ENCODE measurements around the gene SIK3. TPM values are rescaled to one million over a fixed set of nuclear protein-coding genes. Genes with fewer than 3 reads are reported as not detected.
A peak's percentile ranks its signal among the peaks of the same experiment; 100 is the strongest.

SIK3 gene
- polyA plus RNA-seq, 3 donors from 2014 or later, result 3.7 to 26.2 (median 16.5) TPM

- peak overlapping the region in 3 of 6 donors; percentile 10 to 28 (median 17) for H3K27ac Mint-ChIP-seq
- no peak overlapping the region for H3K4me3 Mint-ChIP-seq
- peaks cover 36 to 56% of the 10 kb centered on the region in 2 donors for H3K4me1 Mint-ChIP-seq
- no peaks in the 10 kb centered on the region for H3K9me3 Mint-ChIP-seq
- DNase-seq, result no peak
- H3K27me3 Mint-ChIP-seq (ENCODE audit: low read depth in 3 of 3), result peaks cover 0 to 2% (median 2%) of the 10 kb centered on the region in 3 donors
- H3K36me3 Mint-ChIP-seq, result no peaks in the 10 kb centered on the region
These were observed 80.8 kb downstream of the SIK3 start for GRCh38 chr11:117017456-117017855.

GRCh38 chr11:117016747-117017146, 81.5 kb downstream of the SIK3 start:
- no peaks in the 10 kb centered on the region for H3K9me3 Mint-ChIP-seq

DNA sequence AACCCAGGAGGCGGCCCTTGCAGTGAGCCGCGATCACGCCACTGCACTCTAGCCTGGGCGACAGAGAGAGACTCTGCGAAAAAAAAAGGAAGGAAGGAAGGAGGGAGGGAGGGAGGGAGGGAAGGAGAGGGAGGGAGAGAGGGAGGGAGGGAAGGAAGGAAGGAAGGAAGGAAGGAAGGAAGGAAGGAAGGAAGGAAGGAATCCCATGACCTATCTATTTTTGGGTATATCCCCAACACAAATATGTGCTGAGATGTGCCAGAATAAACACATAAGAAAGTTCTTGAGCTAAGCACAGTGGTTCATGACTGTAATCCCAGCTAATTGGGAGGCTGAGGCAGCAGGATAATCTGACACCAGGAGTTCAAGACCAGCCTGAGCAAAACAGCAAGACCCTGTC, 82.0 kb downstream of the SIK3 start:
- Mint-ChIP-seq H3K27ac (no peak overlapping the region), H3K27me3 (ENCODE audit: low read depth in 3 of 3) (peaks cover 0 to 2% (median 2%) of the 10 kb centered on the region in 3 donors), H3K9me3 (no peaks in the 10 kb centered on the region), H3K36me3 (no peaks in the 10 kb centered on the region), H3K4me3 (no peak overlapping the region), H3K4me1 (peaks cover 33 to 58% of the 10 kb centered on the region in 2 donors)
- DNase-seq, result no peak

More at GRCh38 chr11:117016747-117017146, 81.5 kb downstream of the SIK3 start:
- Mint-ChIP-seq H3K27ac (peak overlapping the region in 1 of 6 donors; percentile 26), H3K4me3 (no peak overlapping the region), H3K36me3 (no peaks in the 10 kb centered on the region), H3K27me3 (ENCODE audit: low read depth in 3 of 3) (peaks cover 0 to 2% (median 2%) of the 10 kb centered on the region in 3 donors), H3K4me1 (peaks cover 35 to 58% of the 10 kb centered on the region in 2 donors)
- no peak for DNase-seq

DNA sequence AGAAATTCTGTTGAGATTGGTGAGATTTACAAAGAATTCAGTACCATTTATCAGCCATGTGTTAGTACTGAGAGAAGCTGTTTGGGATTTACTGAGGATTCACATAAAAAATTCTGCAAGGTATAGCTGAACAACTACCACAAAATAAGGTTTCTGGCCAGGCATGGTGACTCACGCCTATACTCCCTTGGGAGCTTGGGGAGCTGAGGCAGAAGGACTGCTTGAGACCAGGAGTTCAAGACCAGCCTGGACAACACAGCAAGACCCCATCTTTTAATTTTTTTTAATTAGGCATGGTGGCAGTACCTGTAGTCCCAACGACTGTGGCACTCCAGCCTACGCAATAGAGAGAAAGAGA, 86.7 kb downstream of the SIK3 start:
- DNase-seq, result no peak
- Mint-ChIP-seq H3K27me3 (ENCODE audit: low read depth in 3 of 3) (peaks cover 0 to 2% (median 2%) of the 10 kb centered on the region in 3 donors), H3K36me3 (no peaks in the 10 kb centered on the region), H3K9me3 (no peaks in the 10 kb centered on the region), H3K4me3 (peak overlapping the region in 1 of 5 donors; percentile 15), H3K27ac (peak overlapping the region in 2 of 6 donors; percentile 25 to 53), H3K4me1 (peaks cover 16 to 47% of the 10 kb centered on the region in 2 donors)

- H3K36me3 Mint-ChIP-seq, result no peaks in the 10 kb centered on the region
- DNase-seq, result no peak
- peak overlapping the region in 1 of 5 donors; percentile 15 for H3K4me3 Mint-ChIP-seq
- peaks cover 0 to 4% (median 2%) of the 10 kb centered on the region in 3 donors for H3K27me3 Mint-ChIP-seq (ENCODE audit: low read depth in 3 of 3)
- peak overlapping the region in 2 of 6 donors; percentile 25 to 53 for H3K27ac Mint-ChIP-seq
- peaks cover 21 to 52% of the 10 kb centered on the region in 2 donors for H3K4me1 Mint-ChIP-seq
- H3K9me3 Mint-ChIP-seq, result no peaks in the 10 kb centered on the region
These were observed 87.3 kb downstream of the SIK3 start for GRCh38 chr11:117010808-117011540.

DNA sequence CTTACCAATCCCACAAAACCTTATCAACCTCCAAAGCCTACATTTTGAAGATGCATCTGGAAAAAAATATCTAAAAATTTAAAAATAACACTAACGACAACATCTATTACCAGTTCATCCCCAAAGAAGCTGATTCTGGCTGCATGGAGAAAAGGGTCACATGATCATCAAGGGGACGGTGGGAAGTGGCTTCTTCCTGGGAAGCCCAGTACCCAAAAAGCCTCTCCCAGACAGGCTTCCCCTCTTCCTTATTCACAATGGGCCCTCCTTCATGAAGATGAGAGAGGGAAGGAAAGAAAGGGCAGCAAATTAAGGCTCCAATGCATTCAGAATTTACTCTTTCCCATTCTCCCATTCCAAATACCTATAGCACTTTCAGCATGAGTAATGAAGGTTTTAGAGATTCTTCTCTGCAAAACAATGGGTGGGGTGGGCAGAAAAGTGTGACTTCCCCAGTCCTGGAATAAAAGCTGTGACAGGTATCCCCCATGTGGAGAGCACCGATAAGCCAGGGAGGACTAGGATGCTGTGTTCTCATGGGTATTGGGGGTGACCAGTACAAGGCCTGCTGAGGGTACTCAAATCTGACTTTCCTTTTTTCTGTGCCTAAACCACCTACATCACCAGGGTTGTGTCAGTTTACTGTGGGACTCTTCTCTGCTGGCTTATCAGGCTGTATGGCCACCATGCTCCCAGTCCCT, 88.2 kb downstream of the SIK3 start:
- Mint-ChIP-seq H3K27ac (peak overlapping the region in 5 of 6 donors; percentile 33 to 70 (median 54)), H3K4me1 (peaks cover 26 to 60% of the 10 kb centered on the region in 2 donors), H3K9me3 (no peaks in the 10 kb centered on the region), H3K36me3 (no peaks in the 10 kb centered on the region), H3K27me3 (ENCODE audit: low read depth in 3 of 3) (peaks cover 0 to 4% (median 2%) of the 10 kb centered on the region in 3 donors), H3K4me3 (no peak overlapping the region)
- no peak for DNase-seq

- peak overlapping the region in 1 of 5 donors; percentile 5 for H3K4me3 Mint-ChIP-seq
- H3K4me1 Mint-ChIP-seq, result peaks cover 46 to 75% of the 10 kb centered on the region in 2 donors
These were observed 92.5 kb downstream of the SIK3 start for GRCh38 chr11:117005758-117006157.

GRCh38 chr11:117002639-117003299, 95.5 kb downstream of the SIK3 start:
- peak overlapping the region; percentile 22 to 87 (median 82) for H3K27ac Mint-ChIP-seq
- H3K4me3 Mint-ChIP-seq, result peak overlapping the region in 1 of 5 donors; percentile 44
- peak in 2 of 3 donors; percentile 23 to 33 for DNase-seq
- peaks cover 55 to 81% of the 10 kb centered on the region in 2 donors for H3K4me1 Mint-ChIP-seq
- H3K9me3 Mint-ChIP-seq, result no peaks in the 10 kb centered on the region
- H3K27me3 Mint-ChIP-seq (ENCODE audit: low read depth in 3 of 3), result peaks cover 0 to 4% (median 2%) of the 10 kb centered on the region in 3 donors
- peaks cover 0 to 4% (median 4%) of the 10 kb centered on the region in 3 donors for H3K36me3 Mint-ChIP-seq

More at GRCh38 chr11:117005758-117006157, 92.5 kb downstream of the SIK3 start:
- Mint-ChIP-seq H3K9me3 (no peaks in the 10 kb centered on the region), H3K36me3 (peaks cover 0 to 4% (median 4%) of the 10 kb centered on the region in 3 donors), H3K27me3 (ENCODE audit: low read depth in 3 of 3) (peaks cover 0 to 4% (median 4%) of the 10 kb centered on the region in 3 donors), H3K27ac (peak overlapping the region in 4 of 6 donors; percentile 4 to 61 (median 30))
- DNase-seq, result no peak

GRCh38 chr11:117000014-117000737, 98.1 kb downstream of the SIK3 start:
- H3K27ac Mint-ChIP-seq, result peak overlapping the region in 5 of 6 donors; percentile 40 to 66 (median 60)

GRCh38 chr11:116997071-116997470, 101.2 kb downstream of the SIK3 start:
- Mint-ChIP-seq H3K36me3 (peaks cover 0 to 4% (median 4%) of the 10 kb centered on the region in 3 donors), H3K4me1 (peaks cover 53 to 81% of the 10 kb centered on the region in 2 donors), H3K27me3 (ENCODE audit: low read depth in 3 of 3) (peaks cover 0 to 3% (median 3%) of the 10 kb centered on the region in 3 donors), H3K9me3 (peaks cover 0 to 1% (median 0%) of the 10 kb centered on the region in 6 donors), H3K4me3 (no peak overlapping the region), H3K27ac (peak overlapping the region in 2 of 6 donors; percentile 2 to 75)
- DNase-seq, result no peak

More at GRCh38 chr11:117000014-117000737, 98.1 kb downstream of the SIK3 start:
- peaks cover 0 to 4% (median 4%) of the 10 kb centered on the region in 3 donors for H3K36me3 Mint-ChIP-seq
- H3K27me3 Mint-ChIP-seq (ENCODE audit: low read depth in 3 of 3), result peaks cover 0 to 4% (median 3%) of the 10 kb centered on the region in 3 donors
- no peak for DNase-seq
- no peak overlapping the region for H3K4me3 Mint-ChIP-seq
- H3K4me1 Mint-ChIP-seq, result peaks cover 48 to 81% of the 10 kb centered on the region in 2 donors
- no peaks in the 10 kb centered on the region for H3K9me3 Mint-ChIP-seq

GRCh38 chr11:116994195-116994594, 104.0 kb downstream of the SIK3 start:
- peak overlapping the region; percentile 16 to 92 (median 83) for H3K27ac Mint-ChIP-seq
- peaks cover 46 to 76% of the 10 kb centered on the region in 2 donors for H3K4me1 Mint-ChIP-seq
- H3K9me3 Mint-ChIP-seq, result peaks cover 0 to 1% (median 0%) of the 10 kb centered on the region in 6 donors
- H3K27me3 Mint-ChIP-seq (ENCODE audit: low read depth in 3 of 3), result peaks cover 0 to 3% (median 0%) of the 10 kb centered on the region in 3 donors
- H3K36me3 Mint-ChIP-seq, result no peaks in the 10 kb centered on the region
- DNase-seq, result no peak
- peak overlapping the region in 1 of 5 donors; percentile 41 for H3K4me3 Mint-ChIP-seq

- peak overlapping the region; percentile 36 to 57 (median 47) for H3K4me3 Mint-ChIP-seq
- DNase-seq, result peak; percentile 42 to 55 (median 53)
- peaks cover 51 to 76% of the 10 kb centered on the region in 2 donors for H3K4me1 Mint-ChIP-seq
- H3K36me3 Mint-ChIP-seq, result no peaks in the 10 kb centered on the region
- peaks cover 0 to 1% (median 0%) of the 10 kb centered on the region in 6 donors for H3K9me3 Mint-ChIP-seq
- H3K27ac Mint-ChIP-seq, result peak overlapping the region; percentile 68 to 95 (median 92)
- H3K27me3 Mint-ChIP-seq (ENCODE audit: low read depth in 3 of 3), result peaks cover 0 to 3% (median 0%) of the 10 kb centered on the region in 3 donors
These were observed 104.6 kb downstream of the SIK3 start for GRCh38 chr11:116993599-116993998.

All from immature natural killer cell (primary cell).